ENCODE results near the gene DNAH7.

Gene DNAH7

GRCh38 chr2:195805283-195805976 is 263.2 kb downstream of the DNAH7 start:
- H3K4me3 ChIP-seq (ENCODE audit: low read length): no peak overlapping the region
- TF ChIP-seq CTCF (conservative IDR thresholded peaks at IDR 0.05; ENCODE audit: low read depth, low read length): no peak
- no peak for DNase-seq (ENCODE audit: low read depth)

DNA sequence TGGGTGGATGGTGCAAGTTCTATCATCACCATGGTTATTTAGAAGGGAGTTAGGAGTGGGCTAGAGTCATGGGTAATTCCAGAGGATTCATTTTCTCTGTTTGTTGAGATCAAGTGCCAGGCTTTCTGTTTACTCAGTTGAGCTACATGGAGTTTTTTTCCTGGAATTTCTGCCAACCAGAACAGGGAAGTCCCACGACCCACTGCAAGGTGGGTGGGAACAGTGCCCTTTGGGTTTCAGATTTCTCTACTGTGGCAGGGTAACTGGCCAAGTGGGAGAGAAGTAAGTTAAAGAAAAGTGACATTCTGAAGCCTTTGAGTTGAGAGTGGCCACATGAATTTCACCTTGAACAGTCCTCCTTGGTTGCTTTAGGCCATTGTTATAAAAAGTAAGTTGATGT is 272.8 kb downstream of the DNAH7 start:
- no peak for TF ChIP-seq CTCF (conservative IDR thresholded peaks at IDR 0.05; ENCODE audit: low read depth, low read length)

GRCh38 chr2:195793881-195794280 is 274.8 kb downstream of the DNAH7 start:
- no peak for DNase-seq (ENCODE audit: low read depth)
- no peak overlapping the region for H3K4me3 ChIP-seq (ENCODE audit: low read length)
- no peak for TF ChIP-seq CTCF (conservative IDR thresholded peaks at IDR 0.05; ENCODE audit: low read depth, low read length)

More for the DNA sequence above, 272.8 kb downstream of the DNAH7 start:
- no peak for DNase-seq (ENCODE audit: low read depth)
- no peak overlapping the region for H3K4me3 ChIP-seq (ENCODE audit: low read length)

DNA sequence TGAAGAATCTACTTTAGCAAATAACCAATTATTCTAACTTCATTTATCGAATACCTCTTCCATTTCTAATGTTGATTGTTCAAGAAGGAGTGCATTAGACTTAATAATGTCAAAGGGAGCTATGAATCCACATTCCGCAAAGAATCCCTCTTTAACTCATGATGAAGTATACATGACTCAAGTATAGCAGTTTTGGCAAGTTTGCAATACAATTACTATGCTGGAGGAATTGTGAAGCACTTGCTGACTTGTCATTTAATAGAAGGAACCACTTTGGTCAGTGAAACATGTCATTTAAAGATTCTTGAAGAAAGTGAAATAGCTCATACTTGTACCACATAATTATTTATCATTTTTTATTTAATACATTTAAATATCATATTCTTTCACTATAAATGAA is 286.5 kb downstream of the DNAH7 start:
- TF ChIP-seq CTCF (conservative IDR thresholded peaks at IDR 0.05; ENCODE audit: low read depth, low read length): no peak
- H3K4me3 ChIP-seq (ENCODE audit: low read length): no peak overlapping the region
- DNase-seq (ENCODE audit: low read depth): no peak

DNA sequence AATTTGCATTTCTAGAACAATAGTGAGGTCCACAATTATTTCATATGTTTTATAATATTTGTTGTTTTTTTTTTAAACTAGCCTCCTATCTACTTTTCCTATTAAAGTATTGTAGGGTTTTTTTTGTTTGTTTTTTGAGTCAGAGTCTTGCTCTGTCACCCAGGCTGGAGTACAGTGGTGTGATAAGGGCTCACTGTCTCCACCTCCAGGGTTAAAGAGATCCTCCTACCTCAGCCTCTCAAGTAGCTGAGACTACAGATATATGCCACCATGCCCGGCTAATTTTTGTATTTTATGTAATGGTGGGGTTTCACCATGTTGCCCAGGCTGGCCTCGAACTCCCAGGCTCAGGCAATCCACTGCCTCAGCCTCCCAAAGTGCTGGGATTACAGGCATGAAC is 289.1 kb downstream of the DNAH7 start:
- no peak overlapping the region for H3K4me3 ChIP-seq (ENCODE audit: low read length)
- DNase-seq (ENCODE audit: low read depth): no peak
- TF ChIP-seq CTCF (conservative IDR thresholded peaks at IDR 0.05; ENCODE audit: low read depth, low read length): no peak

GRCh38 chr2:195769975-195770374 is 298.7 kb downstream of the DNAH7 start:
- H3K4me3 ChIP-seq (ENCODE audit: low read length): no peak overlapping the region
- no peak for DNase-seq (ENCODE audit: low read depth)
- TF ChIP-seq CTCF (conservative IDR thresholded peaks at IDR 0.05; ENCODE audit: low read depth, low read length): no peak

- H3K4me3 ChIP-seq (ENCODE audit: low read length): no peak overlapping the region
- TF ChIP-seq CTCF (conservative IDR thresholded peaks at IDR 0.05; ENCODE audit: low read depth, low read length): no peak
- DNase-seq (ENCODE audit: low read depth): peak; percentile 2
Measured at GRCh38 chr2:195768431-195768830, 300.2 kb downstream of the DNAH7 start.

All from retinal pigment epithelial cell (primary cell).